ENCODE measurements around the gene ATP13A3.
"Not testable (repeated sequence)": the region's sequence is repeated elsewhere in the genome, so short reads cannot be mapped to it uniquely, and the experiment has no call there.

- TF ChIP-seq, protein P1, sequence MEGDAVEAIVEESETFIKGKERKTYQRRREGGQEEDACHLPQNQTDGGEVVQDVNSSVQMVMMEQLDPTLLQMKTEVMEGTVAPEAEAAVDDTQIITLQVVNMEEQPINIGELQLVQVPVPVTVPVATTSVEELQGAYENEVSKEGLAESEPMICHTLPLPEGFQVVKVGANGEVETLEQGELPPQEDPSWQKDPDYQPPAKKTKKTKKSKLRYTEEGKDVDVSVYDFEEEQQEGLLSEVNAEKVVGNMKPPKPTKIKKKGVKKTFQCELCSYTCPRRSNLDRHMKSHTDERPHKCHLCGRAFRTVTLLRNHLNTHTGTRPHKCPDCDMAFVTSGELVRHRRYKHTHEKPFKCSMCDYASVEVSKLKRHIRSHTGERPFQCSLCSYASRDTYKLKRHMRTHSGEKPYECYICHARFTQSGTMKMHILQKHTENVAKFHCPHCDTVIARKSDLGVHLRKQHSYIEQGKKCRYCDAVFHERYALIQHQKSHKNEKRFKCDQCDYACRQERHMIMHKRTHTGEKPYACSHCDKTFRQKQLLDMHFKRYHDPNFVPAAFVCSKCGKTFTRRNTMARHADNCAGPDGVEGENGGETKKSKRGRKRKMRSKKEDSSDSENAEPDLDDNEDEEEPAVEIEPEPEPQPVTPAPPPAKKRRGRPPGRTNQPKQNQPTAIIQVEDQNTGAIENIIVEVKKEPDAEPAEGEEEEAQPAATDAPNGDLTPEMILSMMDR (IDR thresholded peaks at IDR 0.05; ENCODE audit: low read depth, low read length) = not testable (repeated sequence)
- TF ChIP-seq POLR2A (IDR thresholded peaks at IDR 0.05; ENCODE audit: extremely low read depth, insufficient read length) = not testable (repeated sequence)
Observed at GRCh38 chr3:194482830-194483229, 4.0 kb downstream of the ATP13A3 start.
